GM12878 (cell line): ENCODE results near the gene CHDH. TPM values are rescaled to one million over a fixed set of nuclear protein-coding genes. Genes with fewer than 3 reads are reported as not detected.

Source experiments
- ATAC-seq: fragments of 200-7000 bp; cut with Tn5 transposase; 3 replicates; pipeline ENCODE4 v1.9.1; 2020; ENCODE audit warnings: mild to moderate bottlenecking, moderate library complexity
- BruUV-seq: library from RNA; stranded (reverse); fragments of 400-500 nt; replicated peaks from 2 replicates; lab custom pipeline; 2021; lab: Mats Ljungman, UMichigan
- CTCF ChIA-PET: fragments of 300-600 bp; sonication (Branson Sonifier 250); formaldehyde crosslinking; extraction: SDS; loops from one replicate; lab custom pipeline; 2021; ENCODE audit warnings: inconsistent platforms; lab: Yijun Ruan, JAX
- POLR2A ChIA-PET: fragments of 350-600 bp; formaldehyde crosslinking; extraction: SDS; loops from one replicate; lab custom pipeline; 2021; ENCODE audit warnings: inconsistent platforms; lab: Charles Lee
- RAD21 ChIA-PET: fragments of 300-600 bp; sonication (Branson Sonifier 250); formaldehyde crosslinking; loops from one replicate; lab custom pipeline; 2023; ENCODE audit warnings: antibody characterized with exemption; ENCODE audit not compliant: unreplicated experiment; lab: Charles Lee
- SMC1A ChIA-PET: fragments of 300-600 bp; sonication (Branson Sonifier 250); formaldehyde crosslinking; loops from one replicate; lab custom pipeline; 2023; ENCODE audit not compliant: unreplicated experiment, uncharacterized antibody; lab: Charles Lee
- DNase-seq: peaks from one replicate; pipeline ENCODE4 v3.0.0-alpha.2; 2011; ENCODE audit warnings: low read depth, low spot score
- FAIRE-seq: peaks from 3 replicates; lab custom pipeline; 2011; peaks lifted over from hg19 to GRCh38; lab: Jason Lieb, UNC
- H2AFZ ChIP-seq: 2 replicates; pipeline ENCODE4 v1.6.0; 2011; ENCODE audit warnings: low read depth, low read length, control low read depth; ENCODE audit not compliant: control insufficient read depth
- H3K27ac ChIP-seq: 2 replicates; pipeline ENCODE4 v1.5.1; 2011; ENCODE audit warnings: control low read depth; ENCODE audit not compliant: control insufficient read depth, insufficient read depth
- H3K27me3 ChIP-seq, 2 experiments: replicated peaks in 1 of 2; 2 replicates each; pipeline versions ENCODE4 v1.6.0 to v1.6.1; 2011; ENCODE audit warnings: low read length in 1 of 2; ENCODE audit not compliant: control insufficient read depth in 2 of 2, insufficient read depth in 2 of 2
- H3K36me3 ChIP-seq, 2 experiments: 2 replicates each; pipeline ENCODE4 v1.5.1; 2011; ENCODE audit warnings: low read length in 1 of 2; ENCODE audit not compliant: control insufficient read depth in 2 of 2, insufficient read depth in 2 of 2
- H3K4me1 ChIP-seq: 2 replicates; pipeline ENCODE4 v1.6.1; 2011; ENCODE audit warnings: mild to moderate bottlenecking, low read length, moderate library complexity, mixed read lengths; ENCODE audit not compliant: control insufficient read depth, insufficient read depth
- H3K4me2 ChIP-seq: 2 replicates; pipeline ENCODE4 v1.6.0; 2011; ENCODE audit warnings: control low read depth; ENCODE audit not compliant: control insufficient read depth, insufficient read depth
- H3K4me3 ChIP-seq: fragments of 200-600 bp; sonication (generic); 2 replicates; pipeline ENCODE4 v1.5.1; 2016
- H3K79me2 ChIP-seq: 2 replicates; pipeline ENCODE4 v1.6.0; 2011; ENCODE audit warnings: low read length; ENCODE audit not compliant: control insufficient read depth, insufficient read depth
- H3K9ac ChIP-seq: 2 replicates; pipeline ENCODE4 v1.8.0; 2011; ENCODE audit warnings: low read length, control low read depth, mixed read lengths; ENCODE audit not compliant: control insufficient read depth, insufficient read depth
- H3K9me3 ChIP-seq: replicated peaks from 3 replicates; pipeline ENCODE4 v1.5.1; 2011; ENCODE audit warnings: mild to moderate bottlenecking, low read length; ENCODE audit not compliant: control insufficient read depth, insufficient read depth
- H4K20me1 ChIP-seq: 2 replicates; pipeline ENCODE4 v1.6.0; 2011; ENCODE audit not compliant: control insufficient read depth, insufficient read depth
- ATF7 ChIP-seq: fragments of 450-650 bp; IDR thresholded peaks from 2 replicates; pipeline ENCODE4 v1.6.1; 2016; ENCODE audit warnings: low read depth, mild to moderate bottlenecking
- DPF2 ChIP-seq: fragments of 450-650 bp; IDR thresholded peaks from 2 replicates; pipeline ENCODE4 v1.6.1; 2017; ENCODE audit warnings: mild to moderate bottlenecking
- EED ChIP-seq: sonication (generic); IDR thresholded peaks from 2 replicates; pipeline ENCODE4 v1.6.1; 2016; ENCODE audit warnings: antibody characterized with exemption, low read depth
- ETV6 ChIP-seq, 2 experiments: fragments of 450-650 bp in 1 of 2; IDR thresholded peaks in 1 of 2; conservative IDR thresholded peaks in 1 of 2; 2 replicates each; pipeline ENCODE4 v1.6.1; 2014; ENCODE audit warnings: antibody characterized with exemption in 1 of 2, borderline replicate concordance in 1 of 2, low read depth in 1 of 2, mild to moderate bottlenecking in 1 of 2, moderate library complexity in 1 of 2
- FOXM1 ChIP-seq: IDR thresholded peaks from 2 replicates; pipeline ENCODE4 v1.6.1; 2012; ENCODE audit warnings: low read depth, mild to moderate bottlenecking, inconsistent platforms, low read length, moderate library complexity
- IKZF2 ChIP-seq, 2 experiments: fragments of 450-650 bp; IDR thresholded peaks; 2 replicates each; pipeline ENCODE4 v1.6.1; 2017; ENCODE audit warnings: mild to moderate bottlenecking in 2 of 2, moderate library complexity in 2 of 2
- IRF4 ChIP-seq: IDR thresholded peaks from 2 replicates; pipeline ENCODE4 v1.6.1; 2011; ENCODE audit warnings: low read depth, low read length
- MEF2A ChIP-seq: IDR thresholded peaks from 2 replicates; pipeline ENCODE4 v1.6.1; 2011; ENCODE audit warnings: low read depth, mild to moderate bottlenecking, low read length, moderate library complexity; ENCODE audit not compliant: insufficient read depth
- NFYB ChIP-seq: IDR thresholded peaks from 2 replicates; pipeline ENCODE4 v1.6.1; 2011; ENCODE audit warnings: low read depth, mild to moderate bottlenecking, low read length, improper control_type of control experiment, moderate library complexity; ENCODE audit not compliant: insufficient read depth
- PKNOX1 ChIP-seq: fragments of 450-650 bp; IDR thresholded peaks from 2 replicates; pipeline ENCODE4 v1.6.1; 2016; ENCODE audit warnings: mild to moderate bottlenecking
- RAD21 ChIP-seq: IDR thresholded peaks from 2 replicates; pipeline ENCODE4 v1.6.1; 2011; ENCODE audit warnings: mild to moderate bottlenecking, low read depth, low read length, moderate library complexity; ENCODE audit not compliant: insufficient read depth
- REST ChIP-seq: IDR thresholded peaks from 2 replicates; pipeline ENCODE4 v1.6.1; 2012; ENCODE audit warnings: mild to moderate bottlenecking, low read depth, low read length
- RFX5 ChIP-seq: IDR thresholded peaks from 2 replicates; pipeline ENCODE4 v1.6.1; 2011; ENCODE audit warnings: low read depth, low read length, improper control_type of control experiment
- SIX5 ChIP-seq: IDR thresholded peaks from 2 replicates; pipeline ENCODE4 v1.6.1; 2011; ENCODE audit warnings: mild to moderate bottlenecking, low read depth, low read length, moderate library complexity; ENCODE audit not compliant: severe bottlenecking
- SMAD1 ChIP-seq: fragments of 450-650 bp; IDR thresholded peaks from 2 replicates; pipeline ENCODE4 v1.6.1; 2018; ENCODE audit warnings: mild to moderate bottlenecking, low read depth; ENCODE audit not compliant: partially characterized antibody
- SREBF1 ChIP-seq: IDR thresholded peaks from 2 replicates; pipeline ENCODE4 v1.6.1; 2012; ENCODE audit warnings: mild to moderate bottlenecking, low read length
- SRF ChIP-seq, 2 experiments: IDR thresholded peaks; 2 replicates each; pipeline ENCODE4 v1.6.1; 2011; ENCODE audit warnings: low read depth in 2 of 2, low read length in 2 of 2, mild to moderate bottlenecking in 1 of 2, moderate library complexity in 1 of 2
- WRNIP1 ChIP-seq: IDR thresholded peaks from 2 replicates; pipeline ENCODE4 v1.6.1; 2011; ENCODE audit warnings: low read depth, low read length, improper control_type of control experiment, borderline replicate concordance
- YBX1 ChIP-seq: fragments of 450-650 bp; IDR thresholded peaks from 2 replicates; pipeline ENCODE4 v1.6.1; 2016; ENCODE audit warnings: antibody characterized with exemption
- YY1 ChIP-seq: IDR thresholded peaks from 2 replicates; pipeline ENCODE4 v1.6.1; 2011; ENCODE audit warnings: low read depth, mild to moderate bottlenecking, low read length
- WGBS: methylation state at CpG from one replicate; pipeline ENCODE4 v1.1.6; 2016; ENCODE audit warnings: low lambda C conversion rate; ENCODE audit not compliant: insufficient replicate concordance, insufficient coverage; ENCODE audit errors: missing lambda C conversion rate; 5-methylcytosine and 5-hydroxymethylcytosine counted together
- in situ Hi-C: fragments of 300-500 bp; cut with MboI; formaldehyde crosslinking; loops from 9 replicates; pipeline ENCODE4 v1.14.3; 2018; ENCODE audit warnings: mixed read lengths
- intact Hi-C: fragments of 100-400 bp; cut with micrococcal nuclease; formaldehyde crosslinking; loops from one replicate; pipeline ENCODE4 v1.14.2; 2022; ENCODE audit not compliant: unreplicated experiment
- polyA plus RNA-seq, 11 experiments: library from polyadenylated mRNA; depleted of rRNA in 4 of 11; unstranded in 6 of 11; stranded (reverse) in 5 of 11; fragments of >200 nt; fragmentation: Nextera tagmentation in 4 of 11; fragmentation: Illumina TruSeq in 1 of 11; extraction: Ambion mirVana in 4 of 11; extraction: Trizol in 1 of 11; gene quantifications; 1 replicate in 1 of 11; 2 replicates in 10 of 11; pipeline versions ENCODE4 v1.2.1 to v1.2.3, GENCODE V29; 2011 to 2016; ENCODE audit warnings: inconsistent platforms in 2 of 11, missing spikeins in 2 of 11, low read depth in 1 of 11
- total RNA-seq, 4 experiments: library from RNA; depleted of rRNA in 3 of 4; stranded (reverse); fragments of >200 nt in 3 of 4; fragmentation: Illumina TruSeq in 1 of 4; extraction: Trizol in 1 of 4; gene quantifications; 2 replicates each; pipeline versions ENCODE4 v1.2.1 to v1.2.3, GENCODE V29; 2013 to 2021

The CHDH gene
- total and polyA plus RNA-seq, 10 of the 15 experiments (the other 5 are each of a cell fraction or from before 2014, with no cell fraction given): 0.95 to 8.3 (median 2.9) TPM

GRCh38 chr3:53885239-53885638 is 39.0 kb upstream of the CHDH start:
- Histone ChIP-seq H3K4me2 (no peak overlapping the region), H3K4me1 (peaks cover 23% of the 10 kb centered on the region), H3K9me3 (no peaks in the 10 kb centered on the region), H3K36me3 (peaks cover 0 to 17% of the 10 kb centered on the region in 2 experiments; a peak in 2 of 4 replicates), H2AFZ (no peak overlapping the region), H4K20me1 (no peaks in the 10 kb centered on the region), H3K79me2 (peaks cover 47% of the 10 kb centered on the region), H3K27ac (peak overlapping the region; percentile 50), H3K27me3 (no peaks in the 10 kb centered on the region), H3K4me3 (no peak overlapping the region), H3K9ac (no peak overlapping the region)
- SMC1A ChIA-PET: interaction anchor here (0.7 to 1.9 kb wide), 2 partner anchors 9 to 34 kb away, joined by 3 to 9 read pairs; no protein-coding TSS in a partner anchor
- WGBS: 57% methylated on average over 3 of the region's 3 CpGs
- FAIRE-seq: peak; percentile 54
- intact Hi-C loops (no loop called here), in situ Hi-C loops (no loop called here)
- BruUV-seq: no TSS peak
- RAD21 ChIA-PET: interaction anchor here (1.9 kb wide), 1 partner anchor 41 kb away, joined by 4 read pairs; no protein-coding TSS in a partner anchor
- CTCF ChIA-PET: no interaction called here
- DNase-seq: peak; percentile 21
- POLR2A ChIA-PET: interaction anchor here (1.7 kb wide), 1 partner anchor 41 kb away, joined by 3 read pairs; no protein-coding TSS in a partner anchor
- ATAC-seq: peak; percentile 30
- TF ChIP-seq NFYB: no peak
- TF ChIP-seq IKZF2 (IDR thresholded peaks at IDR 0.05): no peak
- no peak for TF ChIP-seq DPF2
- no peak for TF ChIP-seq MEF2A
- TF ChIP-seq REST: no peak
- TF ChIP-seq SMAD1: no peak
- peak; percentile 27; the same call in 1 of the 2 replicates for TF ChIP-seq FOXM1
- TF ChIP-seq WRNIP1: no peak
- TF ChIP-seq RAD21: no peak
- peak; percentile 77 for TF ChIP-seq ATF7
- 0 out of 2 replicates have a peak, but pooled peaks have one; percentile 11 for TF ChIP-seq YY1
- TF ChIP-seq SIX5: no peak
- no peak for TF ChIP-seq SREBF1
- no peak for TF ChIP-seq IRF4
- TF ChIP-seq PKNOX1: peak; percentile 79
- TF ChIP-seq ETV6 (conservative IDR thresholded peaks at IDR 0.05 in 1 of 2, IDR thresholded peaks at IDR 0.05 in 1 of 2; ENCODE audit: borderline replicate concordance in 1 of 2, low read depth in 1 of 2): 0 out of 4 replicates have a peak, but pooled peaks of 1 of the 2 experiments have one; percentile 21
- no peak for TF ChIP-seq YBX1
- no peak for TF ChIP-seq EED
- TF ChIP-seq SRF (IDR thresholded peaks at IDR 0.05; ENCODE audit: low read depth in 2 of 2, low read length in 2 of 2): peak in 1 of 2 experiments; percentile 72; a peak in 1 of 4 replicates
- no peak for TF ChIP-seq RFX5
